Tibial nerve (tissue), 4 donors: Measurements from ENCODE around the gene MFSD2A. TPM values are rescaled to one million over a fixed set of nuclear protein-coding genes. Genes with fewer than 3 reads are reported as not detected.

Experiments
- DNase-seq, 2 donors: peaks; one replicate each; pipeline ENCODE4 v3.0.0-alpha.2; 2019; ENCODE audit warnings: low spot score in 2 of 2
- H3K27ac ChIP-seq, 4 donors: fragments of 200-600 bp; sonication (generic) in 3 of 4; one replicate each; pipeline ENCODE4 v1.5.1; 2017 to 2019; ENCODE audit warnings: mild to moderate bottlenecking in 1 of 4
- H3K27me3 ChIP-seq, 2 donors: fragments of 200-600 bp; sonication (generic) in 1 of 2; one replicate each; pipeline versions ENCODE4 v1.5.1 to v1.6.0; 2017 to 2019
- H3K36me3 ChIP-seq, 3 donors: fragments of 200-600 bp; sonication (generic); one replicate each; pipeline ENCODE4 v1.5.1; 2018 to 2019
- H3K4me1 ChIP-seq, 4 donors: fragments of 200-600 bp; sonication (generic) in 3 of 4; one replicate each; pipeline ENCODE4 v1.5.1; 2017 to 2019
- H3K4me3 ChIP-seq, 4 donors: fragments of 200-600 bp; sonication (generic) in 3 of 4; one replicate each; pipeline ENCODE4 v1.5.1; 2017 to 2019; ENCODE audit warnings: mild to moderate bottlenecking in 1 of 4, moderate library complexity in 1 of 4
- H3K9me3 ChIP-seq, 4 donors: fragments of 200-600 bp; sonication (generic) in 3 of 4; one replicate each; pipeline ENCODE4 v1.5.1; 2017 to 2019
- EP300 ChIP-seq, 2 donors: sonication (generic); formaldehyde crosslinking; IDR thresholded peaks; one replicate each; pipeline ENCODE4 v1.6.1; 2017; ENCODE audit warnings: antibody characterized with exemption in 2 of 2, mild to moderate bottlenecking in 1 of 2
- POLR2A ChIP-seq, 2 donors: fragments of 450-650 bp; IDR thresholded peaks; one replicate each; pipeline ENCODE4 v1.6.1; 2017; ENCODE audit warnings: antibody characterized with exemption in 2 of 2, mild to moderate bottlenecking in 2 of 2, moderate library complexity in 2 of 2
- WGBS, 2 donors: methylation state at CpG; one replicate each; pipeline ENCODE4 v1.1.5; 2018; 5-methylcytosine and 5-hydroxymethylcytosine counted together
- total RNA-seq, 4 donors: library from RNA; depleted of rRNA; stranded (reverse); fragments of >200 nt; gene quantifications; one replicate each; pipeline ENCODE4 v1.1.0, GENCODE V29; 2016
- TF ChIP-seq, protein P1 (sequence below), 5 experiments: fragments of 200-600 bp in 3 of 5; fragments of 450-650 bp in 2 of 5; sonication (generic) in 3 of 5; IDR thresholded peaks; one replicate each; pipeline ENCODE4 v1.5.1; 2016 to 2019; ENCODE audit warnings: antibody characterized with exemption in 5 of 5, mild to moderate bottlenecking in 3 of 5, moderate library complexity in 2 of 5

The MFSD2A gene
- total RNA-seq, 4 donors from 2014 or later = 6.0 to 24.3 (median 18.1) TPM

- Histone ChIP-seq H3K4me3 (no peak overlapping the region), H3K4me1 (peaks cover 0 to 7% (median 4%) of the 10 kb centered on the region in 4 donors), H3K36me3 (peaks cover 0 to 28% (median 0%) of the 10 kb centered on the region in 3 donors), H3K27ac (no peak overlapping the region), H3K9me3 (no peaks in the 10 kb centered on the region), H3K27me3 (no peaks in the 10 kb centered on the region)
- DNase-seq = no peak
- TF ChIP-seq POLR2A (IDR thresholded peaks at IDR 0.05) (no peak), EP300 (IDR thresholded peaks at IDR 0.05) (no peak)
- TF ChIP-seq, protein P1, sequence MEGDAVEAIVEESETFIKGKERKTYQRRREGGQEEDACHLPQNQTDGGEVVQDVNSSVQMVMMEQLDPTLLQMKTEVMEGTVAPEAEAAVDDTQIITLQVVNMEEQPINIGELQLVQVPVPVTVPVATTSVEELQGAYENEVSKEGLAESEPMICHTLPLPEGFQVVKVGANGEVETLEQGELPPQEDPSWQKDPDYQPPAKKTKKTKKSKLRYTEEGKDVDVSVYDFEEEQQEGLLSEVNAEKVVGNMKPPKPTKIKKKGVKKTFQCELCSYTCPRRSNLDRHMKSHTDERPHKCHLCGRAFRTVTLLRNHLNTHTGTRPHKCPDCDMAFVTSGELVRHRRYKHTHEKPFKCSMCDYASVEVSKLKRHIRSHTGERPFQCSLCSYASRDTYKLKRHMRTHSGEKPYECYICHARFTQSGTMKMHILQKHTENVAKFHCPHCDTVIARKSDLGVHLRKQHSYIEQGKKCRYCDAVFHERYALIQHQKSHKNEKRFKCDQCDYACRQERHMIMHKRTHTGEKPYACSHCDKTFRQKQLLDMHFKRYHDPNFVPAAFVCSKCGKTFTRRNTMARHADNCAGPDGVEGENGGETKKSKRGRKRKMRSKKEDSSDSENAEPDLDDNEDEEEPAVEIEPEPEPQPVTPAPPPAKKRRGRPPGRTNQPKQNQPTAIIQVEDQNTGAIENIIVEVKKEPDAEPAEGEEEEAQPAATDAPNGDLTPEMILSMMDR (IDR thresholded peaks at IDR 0.05) = no peak
- 86 to 94% methylated on average over 9 to 12 of the region's 13 CpGs for WGBS, 2 donors
Observed at GRCh38 chr1:39969531-39970270, 14.8 kb downstream of the MFSD2A start.

DNA sequence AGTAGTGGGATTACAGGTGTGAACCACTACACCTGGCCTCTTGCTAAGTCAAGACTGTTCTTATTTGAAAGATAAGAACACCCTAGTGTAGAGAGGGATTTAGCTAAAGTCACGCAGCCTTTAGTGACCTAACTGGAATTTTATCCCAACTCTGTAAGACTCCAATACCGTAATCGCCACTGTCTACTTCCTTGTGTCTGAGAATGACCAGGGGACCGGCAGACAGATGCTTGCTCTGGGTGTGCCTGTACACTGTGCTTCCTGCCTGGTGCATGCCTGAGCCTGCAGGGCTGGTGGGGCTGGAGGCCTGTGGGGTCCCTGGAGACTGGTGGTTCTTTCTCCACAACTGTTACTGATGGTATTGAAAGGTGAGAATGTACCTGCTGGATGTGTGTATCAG lies 15.3 kb downstream of the MFSD2A start:
- no peak overlapping the region for H3K27ac ChIP-seq
- H3K27me3 ChIP-seq = no peaks in the 10 kb centered on the region
- peaks cover 0 to 7% (median 4%) of the 10 kb centered on the region in 4 donors for H3K4me1 ChIP-seq
- no peaks in the 10 kb centered on the region for H3K9me3 ChIP-seq
- no peak overlapping the region for H3K4me3 ChIP-seq
- TF ChIP-seq EP300 (IDR thresholded peaks at IDR 0.05) (no peak), POLR2A (IDR thresholded peaks at IDR 0.05) (no peak)
- TF ChIP-seq, protein P1 (IDR thresholded peaks at IDR 0.05) = no peak
- WGBS, 2 donors = 75 to 83% methylated on average over 4 of the region's 4 CpGs
- H3K36me3 ChIP-seq = peaks cover 0 to 28% (median 0%) of the 10 kb centered on the region in 3 donors
- DNase-seq = no peak

GRCh38 chr1:39971138-39971537 lies 16.2 kb downstream of the MFSD2A start:
- TF ChIP-seq, protein P1 (IDR thresholded peaks at IDR 0.05) = no peak
- TF ChIP-seq EP300 (IDR thresholded peaks at IDR 0.05) (no peak), POLR2A (IDR thresholded peaks at IDR 0.05) (no peak)
- 85 to 87% methylated on average over 4 of the region's 4 CpGs for WGBS, 2 donors
- no peak for DNase-seq

GRCh38 chr1:39973503-39974135 lies 18.7 kb downstream of the MFSD2A start:
- 33% methylated on average over 9 of the region's 9 CpGs for WGBS, 2 donors
- Histone ChIP-seq H3K36me3 (peaks cover 0 to 3% (median 0%) of the 10 kb centered on the region in 3 donors), H3K4me3 (no peak overlapping the region), H3K9me3 (no peaks in the 10 kb centered on the region), H3K27ac (no peak overlapping the region), H3K27me3 (no peaks in the 10 kb centered on the region), H3K4me1 (peaks cover 0 to 7% (median 4%) of the 10 kb centered on the region in 4 donors)
- no peak for TF ChIP-seq EP300 (IDR thresholded peaks at IDR 0.05)
- TF ChIP-seq, protein P1 (IDR thresholded peaks at IDR 0.05) = peak; percentile 84 to 96 (median 93)
- peak; percentile 67 to 81 for DNase-seq

More at GRCh38 chr1:39971138-39971537, 16.2 kb downstream of the MFSD2A start:
- Histone ChIP-seq H3K27me3 (no peaks in the 10 kb centered on the region), H3K9me3 (no peaks in the 10 kb centered on the region), H3K4me1 (peaks cover 0 to 7% (median 4%) of the 10 kb centered on the region in 4 donors), H3K4me3 (no peak overlapping the region), H3K36me3 (peaks cover 0 to 28% (median 0%) of the 10 kb centered on the region in 3 donors), H3K27ac (no peak overlapping the region)

DNA sequence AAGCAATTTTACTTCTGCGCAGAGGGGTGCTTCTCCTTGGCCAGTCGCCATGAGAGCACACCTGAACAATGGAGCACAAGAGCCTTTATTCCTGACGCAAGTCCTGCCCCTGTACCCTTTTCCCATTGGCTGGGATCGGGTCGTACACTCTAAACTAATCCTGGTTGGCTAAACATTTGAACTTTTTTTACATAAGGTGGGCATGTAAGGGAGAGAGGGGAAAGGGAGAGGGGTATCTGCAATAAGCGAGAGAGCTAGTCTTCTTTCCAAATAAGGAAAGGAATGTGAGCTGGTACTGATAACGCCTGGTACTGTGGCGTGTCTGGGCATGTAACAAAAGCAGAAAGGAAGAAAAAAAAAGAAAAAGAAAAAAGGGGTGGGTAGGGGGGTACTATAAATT lies 21.8 kb downstream of the MFSD2A start:
- TF ChIP-seq POLR2A (IDR thresholded peaks at IDR 0.05) (no peak), EP300 (IDR thresholded peaks at IDR 0.05) (no peak)
- TF ChIP-seq, protein P1 (IDR thresholded peaks at IDR 0.05) = no peak
- no peak overlapping the region for H3K27ac ChIP-seq
- DNase-seq = no peak
- no peaks in the 10 kb centered on the region for H3K9me3 ChIP-seq
- no peaks in the 10 kb centered on the region for H3K27me3 ChIP-seq
- peaks cover 0 to 7% (median 4%) of the 10 kb centered on the region in 4 donors for H3K4me1 ChIP-seq
- no peaks in the 10 kb centered on the region for H3K36me3 ChIP-seq
- 74 to 82% methylated on average over 8 of the region's 8 CpGs for WGBS, 2 donors
- H3K4me3 ChIP-seq = no peak overlapping the region
